GM20431 (cell line): ENCODE measurements around the gene PHKG1.
"Not testable (repeated sequence)": the region's sequence is repeated elsewhere in the genome, so short reads cannot be mapped to it uniquely, and the experiment has no call there.

Experiments
- in situ Hi-C: fragments of 300-500 bp; cut with MseI, MboI; formaldehyde crosslinking; loops from one replicate; pipeline ENCODE4 v1.15.0; 2020; ENCODE audit warnings: low sequenced_read_pairs; ENCODE audit not compliant: unreplicated experiment

Gene PHKG1

DNA sequence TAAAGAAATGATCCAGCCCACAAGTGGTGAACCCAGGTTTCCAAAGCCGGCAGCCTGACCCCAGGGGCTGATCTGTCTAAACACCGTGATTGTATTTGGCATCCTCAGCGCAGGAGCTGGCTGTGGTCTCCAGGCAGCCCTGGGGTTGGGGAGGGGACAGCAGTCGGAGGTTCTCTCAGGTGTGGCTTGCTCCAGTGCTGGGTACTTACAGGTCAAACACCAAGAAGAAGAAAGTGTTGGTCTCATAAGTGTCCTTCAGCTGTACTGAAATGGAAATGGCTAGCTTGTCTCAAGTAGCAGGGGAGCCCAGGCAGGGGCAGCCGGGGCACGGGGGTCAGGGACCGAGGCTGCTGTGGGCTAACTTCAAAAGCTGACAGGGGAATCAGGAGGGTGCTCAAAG, 6.0 kb downstream of the PHKG1 start:
- in situ Hi-C loops: no loop called here

DNA sequence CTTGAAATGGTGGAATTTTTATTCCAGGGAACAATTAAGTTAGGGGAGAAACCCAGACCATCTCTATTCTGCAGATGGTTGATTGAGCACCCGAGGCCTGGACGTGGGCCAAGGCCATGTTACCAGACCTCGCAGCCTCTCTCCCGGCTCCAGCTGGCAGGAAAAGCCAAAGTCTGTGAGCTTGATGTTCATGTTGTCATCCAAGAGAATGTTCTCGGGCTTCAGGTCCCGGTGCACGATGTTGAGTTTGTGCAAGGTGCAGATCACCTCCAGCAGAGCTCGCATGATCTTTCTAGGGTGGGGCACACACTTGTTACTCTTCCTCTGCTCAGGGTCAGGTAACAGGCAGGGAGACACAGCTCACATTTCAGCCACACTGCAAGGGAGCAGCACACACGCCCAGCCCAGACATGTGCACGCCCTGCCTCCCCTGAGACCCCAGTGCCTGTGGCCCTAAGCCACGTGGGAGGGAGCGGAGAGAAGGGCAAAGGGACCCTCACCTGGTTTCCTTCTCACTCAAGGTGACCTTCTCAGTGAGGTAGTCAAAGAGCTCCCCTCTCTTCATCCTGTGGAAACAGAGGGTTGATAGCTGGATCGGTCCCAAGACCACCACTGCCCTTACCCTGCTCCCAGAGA, 9.5 kb downstream of the PHKG1 start:
- in situ Hi-C loops: no loop called here

DNA sequence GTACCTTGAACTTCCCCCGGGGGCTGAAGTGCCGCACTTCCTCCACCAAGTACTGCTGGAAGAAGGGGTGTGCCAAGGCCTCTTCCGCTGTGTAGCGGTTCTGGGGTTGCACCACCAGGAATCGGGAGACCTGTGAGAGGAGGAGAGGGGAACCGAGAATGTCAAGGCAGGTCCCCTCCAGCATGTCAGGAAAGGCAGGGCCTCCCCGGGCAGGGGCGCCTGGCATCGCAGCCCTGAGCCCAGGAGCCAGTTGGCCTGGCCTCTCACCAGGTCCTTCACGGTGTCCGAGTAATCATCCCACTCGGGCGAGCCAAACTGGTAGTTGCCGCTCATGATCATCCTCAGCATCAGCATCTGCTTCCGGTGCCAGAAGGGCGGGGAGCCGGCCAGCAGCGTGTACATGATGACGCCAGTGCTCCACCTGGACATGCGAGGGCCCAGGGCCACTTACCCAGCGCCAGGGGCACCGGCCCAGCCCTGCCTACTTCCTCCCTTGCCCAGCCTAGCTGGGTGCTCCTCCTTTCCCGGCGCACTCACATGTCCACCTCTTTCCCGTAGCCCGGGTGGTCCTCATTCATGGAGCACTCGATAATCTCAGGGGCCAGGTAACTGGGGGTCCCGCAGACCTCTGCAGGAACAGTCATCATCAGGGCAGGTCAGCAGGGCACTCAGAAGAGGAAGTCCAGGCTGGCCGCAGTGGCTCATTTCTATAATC, 11.0 kb downstream of the PHKG1 start:
- in situ Hi-C loops: no loop called here

DNA sequence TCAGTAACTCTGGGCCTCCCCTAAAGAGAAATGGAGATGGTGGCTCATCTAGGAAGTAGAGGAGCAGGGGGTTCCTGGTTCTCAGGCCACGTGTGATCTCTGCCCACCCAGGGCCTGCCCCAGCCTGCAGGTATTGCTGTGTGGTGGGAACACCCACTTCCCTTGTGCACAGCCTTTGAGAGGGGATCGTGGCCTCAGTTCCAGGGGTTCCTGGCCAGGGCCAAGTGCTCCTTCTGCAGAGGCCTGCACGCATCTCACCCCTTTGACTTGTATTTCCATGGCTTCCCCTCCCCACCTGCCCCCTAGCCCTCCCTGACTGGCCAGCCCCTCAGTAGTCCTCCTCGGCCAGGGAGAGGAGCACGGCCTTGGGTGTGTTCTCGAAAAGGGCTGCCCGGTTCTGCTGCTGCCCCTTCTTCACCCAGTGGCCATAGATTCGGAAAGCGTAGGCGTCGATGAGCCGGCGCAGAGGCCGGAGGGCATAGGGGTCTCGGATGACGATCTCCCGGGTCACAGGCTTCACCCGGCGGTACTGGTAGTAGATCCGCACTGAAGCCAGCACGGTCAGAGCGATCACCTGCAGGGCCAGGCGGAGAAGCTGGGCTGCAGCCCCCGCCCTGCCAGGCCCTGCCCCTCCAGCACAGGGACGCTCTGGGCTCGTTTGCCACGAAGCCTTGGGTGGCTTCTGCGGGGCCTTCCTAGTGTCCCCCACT, 11.9 kb downstream of the PHKG1 start:
- in situ Hi-C loops: not testable (repeated sequence)

DNA sequence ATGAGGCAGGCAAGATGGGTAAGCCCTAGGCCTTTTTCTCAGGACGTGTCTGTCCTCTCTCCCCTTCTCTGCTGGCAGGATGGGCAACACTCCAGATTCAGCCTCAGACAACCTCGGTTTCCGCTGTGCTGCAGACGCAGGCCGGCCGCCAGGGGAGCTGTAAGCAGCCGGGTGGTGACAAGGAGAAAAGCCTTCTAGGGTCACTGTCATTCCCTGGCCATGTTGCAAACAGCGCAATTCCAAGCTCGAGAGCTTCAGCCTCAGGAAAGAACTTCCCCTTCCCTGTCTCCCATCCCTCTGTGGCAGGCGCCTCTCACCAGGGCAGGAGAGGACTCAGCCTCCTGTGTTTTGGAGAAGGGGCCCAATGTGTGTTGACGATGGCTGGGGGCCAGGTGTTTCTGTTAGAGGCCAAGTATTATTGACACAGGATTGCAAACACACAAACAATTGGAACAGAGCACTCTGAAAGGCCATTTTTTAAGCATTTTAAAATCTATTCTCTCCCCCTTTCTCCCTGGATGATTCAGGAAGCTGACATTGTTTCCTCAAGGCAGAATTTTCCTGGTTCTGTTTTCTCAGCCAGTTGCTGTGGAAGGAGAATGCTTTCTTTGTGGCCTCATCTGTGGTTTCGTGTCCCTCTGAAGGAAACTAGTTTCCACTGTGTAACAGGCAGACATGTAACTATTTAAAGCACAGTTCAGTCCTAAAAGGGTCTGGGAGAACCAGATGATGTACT, 13.1 kb downstream of the PHKG1 start:
- in situ Hi-C loops: loop anchor here (10.0 kb wide), 2 partner anchors 75 to 435 kb away; no protein-coding TSS in a partner anchor

DNA sequence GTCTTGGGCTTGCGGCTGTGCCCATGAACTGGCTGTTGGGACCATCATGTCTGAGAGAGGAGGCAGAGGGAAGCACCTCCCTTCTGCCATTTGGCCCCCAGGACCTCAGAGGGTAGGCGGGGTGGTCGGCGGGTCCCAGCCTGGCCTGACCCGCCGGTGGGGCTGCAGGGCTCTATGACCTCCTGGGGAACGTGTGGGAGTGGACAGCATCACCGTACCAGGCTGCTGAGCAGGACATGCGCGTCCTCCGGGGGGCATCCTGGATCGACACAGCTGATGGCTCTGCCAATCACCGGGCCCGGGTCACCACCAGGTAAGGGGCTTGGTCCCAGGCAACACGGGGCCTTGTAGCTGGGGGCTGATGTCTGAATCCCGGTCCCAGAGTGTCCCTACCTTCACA, 14.6 kb downstream of the PHKG1 start:
- in situ Hi-C loops: loop anchor here (10.0 kb wide), 2 partner anchors 73 to 433 kb away; no protein-coding TSS in a partner anchor

DNA sequence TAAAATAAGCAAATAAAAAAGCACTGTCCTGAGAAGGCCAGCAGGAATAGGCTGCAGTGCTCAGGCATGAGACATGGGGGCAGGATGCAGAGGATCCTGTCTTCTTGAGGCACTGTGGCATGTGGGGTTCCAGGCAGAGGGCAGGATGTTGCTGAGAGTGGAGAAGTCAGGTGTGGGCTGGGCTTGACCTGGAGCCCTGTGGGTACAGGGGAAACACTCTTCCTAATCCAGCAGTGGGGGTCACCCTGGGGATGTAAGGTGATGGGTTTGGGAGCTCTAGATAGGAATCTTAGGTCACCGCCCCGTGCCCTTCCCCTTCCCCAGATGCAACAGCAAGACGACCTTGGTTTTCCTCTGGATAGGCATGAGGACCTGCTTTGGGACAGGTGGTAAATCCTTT, 15.1 kb downstream of the PHKG1 start:
- in situ Hi-C loops: loop anchor here (10.0 kb wide), 2 partner anchors 73 to 433 kb away; no protein-coding TSS in a partner anchor

DNA sequence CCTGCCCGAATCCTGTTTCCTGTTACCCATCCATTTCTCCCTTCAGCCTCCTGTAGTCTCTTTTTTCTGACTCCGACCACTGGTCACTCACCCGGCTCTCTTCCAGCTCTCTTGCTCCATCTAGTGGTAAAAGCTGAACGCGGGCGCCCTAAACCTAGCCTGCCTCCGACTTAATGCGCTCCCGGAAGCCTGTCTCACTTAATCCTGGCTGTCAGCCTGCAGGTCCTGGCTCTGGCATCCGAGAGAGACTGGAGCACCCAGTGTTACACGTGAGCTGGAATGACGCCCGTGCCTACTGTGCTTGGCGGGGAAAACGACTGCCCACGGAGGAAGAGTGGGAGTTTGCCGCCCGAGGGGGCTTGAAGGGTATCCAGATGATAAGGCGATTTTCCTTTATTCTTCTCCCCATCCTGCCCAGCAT, 18.4 kb downstream of the PHKG1 start:
- in situ Hi-C loops: loop anchor here (10.0 kb wide), 2 partner anchors 70 to 430 kb away; no protein-coding TSS in a partner anchor

DNA sequence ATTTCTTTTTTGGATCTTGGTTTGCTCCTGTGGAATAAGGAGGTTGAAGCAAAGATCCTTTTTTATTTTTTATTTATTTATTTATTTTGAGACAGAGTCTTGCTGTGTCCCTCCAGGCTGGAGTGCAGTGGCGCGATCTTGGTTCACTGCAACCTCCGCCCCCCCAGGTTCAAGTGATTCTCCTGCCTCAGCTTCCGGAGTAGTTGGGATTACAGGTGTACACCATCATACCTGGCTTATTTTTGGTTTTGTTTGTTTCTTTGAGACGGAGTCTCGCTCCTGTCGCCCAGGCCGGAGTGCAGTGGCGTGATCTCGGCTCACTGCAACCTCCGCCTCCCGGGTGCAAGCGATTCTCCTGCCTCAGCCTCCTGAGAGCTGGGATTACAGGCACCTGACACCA, 26.4 kb downstream of the PHKG1 start:
- in situ Hi-C loops: not testable (repeated sequence)

DNA sequence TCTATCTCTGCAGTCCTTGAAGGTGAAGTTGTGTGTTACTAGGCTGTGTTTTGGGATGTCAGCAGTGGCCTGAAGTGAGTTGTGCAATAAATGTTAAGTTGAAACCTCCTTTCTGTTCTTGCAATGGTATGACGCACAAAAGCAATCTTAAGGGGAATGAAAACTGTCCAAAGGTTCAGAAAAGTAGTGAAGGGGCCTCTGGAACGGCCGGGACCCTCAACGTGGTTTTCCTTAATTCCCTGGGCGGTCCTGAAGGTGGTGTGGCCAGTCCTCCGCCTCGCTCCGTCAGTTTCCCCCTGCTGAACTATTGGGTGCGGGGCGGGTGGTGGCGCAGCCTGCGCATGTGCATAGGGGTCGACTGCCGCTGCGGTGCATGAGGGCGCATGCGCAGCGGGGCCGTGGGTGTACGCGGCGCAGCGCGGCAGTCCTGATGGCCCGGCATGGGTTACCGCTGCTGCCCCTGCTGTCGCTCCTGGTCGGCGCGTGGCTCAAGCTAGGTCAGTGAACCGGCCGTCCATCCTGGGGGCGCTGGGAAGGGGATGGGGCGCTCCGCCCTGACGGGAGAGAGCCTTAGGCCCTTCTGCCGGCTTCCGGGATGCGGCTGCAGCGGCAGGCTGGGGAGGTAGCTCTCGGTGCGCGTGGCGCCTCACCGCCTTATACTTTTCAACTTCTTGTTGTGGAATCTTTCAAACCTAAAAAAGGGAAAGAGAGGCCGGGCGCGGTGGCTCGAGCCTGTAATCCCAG, 28.7 kb downstream of the PHKG1 start, which contains the start of gene SUMF2:
TSS of gene SUMF2 (plus strand) at position 405 of the 744 bp plus-strand sequence. CDS start at position 431, 26 bp downstream.
- in situ Hi-C loops: no loop called here

DNA sequence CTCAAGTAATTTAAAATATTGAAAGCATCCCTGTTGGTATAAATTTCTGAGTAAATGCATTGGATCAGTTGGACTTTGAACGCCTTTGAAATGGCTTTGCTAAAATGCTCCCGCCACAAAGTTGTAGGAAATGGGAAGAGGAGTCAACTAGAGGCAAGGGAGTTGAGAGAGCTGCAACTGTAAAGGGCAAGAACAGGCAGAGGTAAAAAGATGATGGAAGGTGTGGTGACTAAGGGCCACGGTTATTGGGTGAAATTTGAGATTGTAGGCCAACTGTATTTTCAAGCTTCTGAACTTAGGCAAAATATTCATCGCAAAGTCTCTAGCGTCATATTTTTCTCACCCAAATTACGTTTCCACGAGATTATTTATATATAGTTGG, 29.3 kb downstream of the PHKG1 start:
- in situ Hi-C loops: no loop called here

DNA sequence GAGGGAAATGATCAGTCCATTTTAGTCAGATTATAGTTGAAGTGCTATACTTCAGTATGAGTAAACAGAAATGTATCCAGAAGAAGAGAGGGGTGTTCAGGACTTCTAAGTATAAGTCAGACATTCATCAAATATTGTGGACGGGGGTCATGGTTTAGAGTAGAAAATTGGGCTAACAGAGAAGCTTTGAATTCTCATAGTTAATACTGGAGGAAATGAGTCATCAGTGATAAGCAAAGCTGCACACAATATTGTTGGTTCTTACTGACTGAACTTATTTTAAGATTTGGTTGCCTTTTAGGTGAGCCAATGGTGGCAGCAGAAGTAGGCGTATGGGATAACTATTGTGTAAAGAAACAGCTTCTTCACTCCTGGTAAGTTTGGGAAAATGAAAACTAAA, 30.4 kb downstream of the PHKG1 start:
- in situ Hi-C loops: no loop called here

DNA sequence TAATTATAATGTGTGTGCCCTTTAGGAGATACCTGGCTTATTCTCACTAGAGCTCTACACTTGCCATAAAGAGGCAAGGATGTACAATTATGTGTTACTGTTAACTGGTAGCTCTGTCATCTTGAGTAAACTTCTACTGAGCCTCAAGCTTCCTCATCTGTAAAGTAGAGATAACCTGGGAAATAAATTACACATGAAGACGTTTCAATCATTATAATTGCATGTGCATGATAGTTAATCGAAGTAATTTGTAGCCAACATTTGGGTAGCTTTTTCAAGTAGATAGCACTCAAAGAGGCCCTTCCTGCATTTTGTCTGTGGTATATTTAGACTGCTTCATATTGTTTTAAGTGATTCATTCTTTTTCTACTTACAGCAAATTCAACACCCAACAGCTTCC, 38.8 kb downstream of the PHKG1 start:
- in situ Hi-C loops: no loop called here

DNA sequence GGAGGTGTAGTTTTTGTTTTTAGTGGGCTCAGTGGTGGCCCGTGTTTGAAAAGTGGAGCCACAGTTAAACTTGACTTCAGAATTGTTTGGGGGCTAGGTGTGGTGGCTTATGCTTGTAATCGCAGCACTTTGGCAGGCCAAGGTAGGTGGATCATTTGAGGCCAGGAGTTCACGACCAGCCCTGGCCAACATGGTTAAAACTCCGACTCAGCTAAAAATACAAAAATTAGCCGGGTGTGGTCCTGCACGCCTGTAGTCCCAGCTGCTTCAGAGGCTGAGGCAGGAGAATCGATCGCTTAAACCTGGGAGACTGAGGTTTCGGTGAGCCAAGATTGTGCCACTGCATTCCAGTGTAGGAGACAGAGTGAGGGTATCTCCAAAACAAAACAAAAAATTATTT, 39.4 kb downstream of the PHKG1 start:
- in situ Hi-C loops: no loop called here

DNA sequence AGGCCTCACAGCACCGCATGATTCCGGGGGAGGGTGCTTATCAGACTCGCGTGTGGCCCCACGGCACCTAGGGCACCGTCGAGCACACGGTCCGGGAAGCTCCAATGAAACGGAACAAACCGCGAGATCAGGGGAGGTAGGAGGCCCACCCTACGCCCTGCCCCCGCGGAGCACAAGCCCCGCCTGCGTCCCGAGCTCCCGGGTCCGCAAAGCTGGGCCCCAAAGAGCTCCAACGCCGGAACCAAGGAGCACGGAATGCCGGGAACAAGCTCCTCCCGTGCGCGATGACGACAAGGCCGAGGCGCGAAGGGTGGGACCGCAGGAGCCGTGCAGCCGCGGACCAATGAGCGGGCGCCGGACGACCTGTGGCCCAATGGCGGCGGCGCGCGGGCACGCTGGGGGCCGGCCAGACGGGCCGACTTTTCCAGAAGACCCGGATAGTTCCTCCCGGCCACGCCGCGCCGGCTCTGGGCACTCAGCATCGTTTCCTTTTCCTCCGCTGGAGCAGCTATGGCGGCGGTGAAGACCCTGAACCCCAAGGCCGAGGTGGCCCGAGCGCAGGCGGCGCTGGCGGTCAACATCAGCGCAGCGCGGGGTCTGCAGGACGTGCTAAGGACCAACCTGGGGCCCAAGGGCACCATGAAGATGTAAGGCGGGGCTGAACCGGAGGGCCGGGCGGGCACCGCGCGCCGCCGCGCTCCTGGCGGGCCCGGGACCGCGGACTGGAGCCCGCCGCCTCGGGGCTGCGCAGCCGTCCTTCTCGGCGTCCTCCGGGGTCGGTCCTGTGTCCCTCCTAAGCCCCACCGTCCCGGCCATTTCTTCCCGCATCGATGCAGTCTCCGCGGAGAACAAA, 41.2 kb downstream of the PHKG1 start, which contains the start of the genes CCT6A and PSPH:
TSS of gene CCT6A (plus strand) at position 427 of the 853 bp plus-strand sequence. CDS start at position 511, 84 bp downstream.
TSS of gene PSPH (minus strand) at position 106 of the 853 bp plus-strand sequence. CDS start 30,232 bp downstream, outside the sequence.
- in situ Hi-C loops: no loop called here

DNA sequence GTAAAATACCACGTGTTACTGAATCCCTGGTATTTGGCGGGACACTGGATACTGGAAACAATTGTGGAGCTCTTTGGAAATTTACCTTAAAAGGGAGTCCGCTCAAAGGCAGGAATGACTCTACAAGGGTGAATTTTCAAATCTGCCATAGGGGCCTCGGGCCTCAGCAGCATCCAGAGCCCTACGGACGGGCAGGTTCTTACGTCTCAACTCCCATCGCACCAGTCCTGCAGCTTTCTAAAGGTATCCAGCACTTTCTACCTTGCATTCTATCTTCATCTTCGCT, 41.8 kb downstream of the PHKG1 start:
- in situ Hi-C loops: no loop called here

DNA sequence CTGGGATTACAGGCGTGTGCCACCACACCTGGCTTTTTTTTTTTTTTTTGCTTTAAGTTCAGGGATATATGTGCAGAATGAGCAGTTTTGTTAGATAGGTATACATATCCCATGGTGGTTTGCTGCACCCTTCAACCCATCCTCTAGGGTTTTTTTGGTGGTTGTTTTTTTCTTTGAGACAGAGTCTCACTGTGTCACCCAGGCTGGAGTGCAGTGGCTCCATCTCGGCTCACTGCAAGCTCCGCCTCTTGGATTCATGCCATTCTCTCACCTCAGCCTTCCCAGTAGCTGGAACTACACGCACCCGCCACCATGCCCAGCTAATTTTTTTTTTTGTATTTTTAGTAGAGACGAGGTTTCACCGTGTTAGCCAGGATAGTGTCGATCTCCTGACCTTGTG, 44.0 kb downstream of the PHKG1 start:
- in situ Hi-C loops: not testable (repeated sequence)

DNA sequence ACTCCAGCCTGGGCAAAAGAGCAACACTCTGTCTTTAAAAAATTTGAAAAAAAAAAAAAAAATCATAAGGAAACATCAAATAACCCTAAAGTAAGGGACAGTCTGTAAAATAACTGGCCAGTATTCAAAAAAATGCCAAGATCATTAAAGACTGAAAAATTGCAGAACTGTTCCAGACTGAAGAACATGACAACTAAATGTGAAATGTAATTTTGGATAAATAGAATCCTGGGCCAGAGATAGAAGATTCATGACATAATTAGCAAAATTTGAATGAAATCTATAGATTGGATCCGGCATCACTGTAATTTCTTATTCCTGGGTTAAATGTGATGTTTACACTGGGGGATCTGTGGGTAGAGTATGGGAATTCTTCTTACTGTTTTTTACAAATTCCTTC, 44.5 kb downstream of the PHKG1 start:
- in situ Hi-C loops: no loop called here
